ENCODE measurements around the gene NOL6. TPM values are rescaled to one million over a fixed set of nuclear protein-coding genes. Genes with fewer than 3 reads are reported as not detected.
"Not testable (repeated sequence)": the region's sequence is repeated elsewhere in the genome, so short reads cannot be mapped to it uniquely, and the experiment has no call there.

NOL6 gene
- total RNA-seq, 1 donor from 2014 or later: 47.9 TPM

DNA sequence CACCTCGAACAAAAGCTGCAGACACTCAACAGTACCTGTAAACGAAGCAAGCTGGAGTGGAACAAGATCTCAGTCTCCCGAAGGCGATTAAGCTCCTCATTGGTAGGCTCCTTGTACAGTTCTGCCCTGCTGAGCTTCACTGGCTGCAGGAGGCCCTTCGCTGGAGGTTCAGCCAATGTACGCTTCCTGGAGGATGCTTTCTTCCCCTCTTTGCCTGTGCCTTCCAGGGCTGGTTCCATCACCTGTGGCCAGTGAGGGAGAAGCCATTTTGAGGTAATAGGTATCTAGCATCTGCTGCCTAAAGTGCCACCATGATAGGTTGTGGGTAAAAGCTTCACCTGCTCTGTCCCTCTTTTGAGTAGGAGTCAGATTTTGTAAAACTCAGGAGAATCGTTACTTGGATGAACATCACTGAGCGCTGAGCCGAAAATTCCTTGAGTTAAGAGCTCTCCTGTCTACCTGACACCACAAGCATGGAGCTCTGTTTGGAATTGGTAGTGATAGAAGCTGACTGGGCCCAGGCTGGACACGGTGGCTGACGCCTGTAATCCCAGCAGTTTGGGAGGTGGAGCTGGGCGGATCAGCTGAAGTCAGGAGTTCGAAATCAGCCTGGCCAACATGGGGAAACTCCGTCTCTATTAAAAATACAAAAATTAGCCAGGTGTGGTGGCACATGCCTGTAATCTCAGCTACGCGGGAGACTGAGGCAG, 1.4 kb downstream of the NOL6 start:
- intact Hi-C loops (cut with micrococcal nuclease): loop anchor here (2.0 to 5.0 kb wide), 4 partner anchors 40 to 906 kb away; partner anchors contain the start of genes SMU1 and UBE2R2

DNA sequence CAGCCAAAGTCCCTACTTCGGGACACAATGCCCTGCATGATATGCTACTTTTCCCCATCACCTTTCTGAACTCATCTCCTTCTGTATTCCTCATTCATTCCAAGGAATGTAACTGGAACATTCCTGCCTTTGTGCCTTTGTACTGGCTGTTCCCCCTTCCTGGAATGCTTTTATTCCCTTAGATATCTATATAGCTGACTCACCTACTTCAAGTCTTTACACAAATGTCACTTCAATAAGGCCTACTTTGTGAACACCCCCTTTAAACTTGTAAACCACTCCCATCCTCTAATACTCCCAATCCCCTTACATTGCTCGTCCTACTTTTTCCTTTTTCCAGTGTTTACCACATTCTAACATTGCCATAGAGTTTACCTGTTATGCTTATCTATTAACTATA, 2.4 kb downstream of the NOL6 start:
- intact Hi-C loops (cut with micrococcal nuclease): loop anchor here (5.0 kb wide), 3 partner anchors 41 to 394 kb away; partner anchors contain the start of genes SMU1 and UBE2R2

DNA sequence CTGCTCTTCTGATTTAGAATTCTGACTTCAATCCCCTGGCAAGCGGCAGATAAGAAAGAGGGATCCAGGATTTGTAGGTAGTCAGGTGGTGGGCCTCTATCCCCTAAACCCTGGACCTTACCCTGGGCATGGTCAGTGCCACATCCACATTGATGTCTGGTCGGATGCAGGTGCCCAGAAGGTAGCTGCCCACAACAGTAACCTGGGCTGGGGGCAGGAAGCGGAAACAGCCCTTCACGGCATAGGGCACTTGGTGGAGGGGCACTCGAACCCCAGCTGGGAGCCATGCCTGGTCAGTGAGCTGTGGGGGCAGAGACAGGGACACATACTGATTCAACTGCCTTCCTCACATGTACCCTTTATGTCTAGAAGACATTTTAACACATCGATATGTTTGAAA, 3.8 kb downstream of the NOL6 start:
- intact Hi-C loops (cut with micrococcal nuclease): loop anchor here (5.0 kb wide), 3 partner anchors 42 to 393 kb away; partner anchors contain the start of genes SMU1 and UBE2R2

DNA sequence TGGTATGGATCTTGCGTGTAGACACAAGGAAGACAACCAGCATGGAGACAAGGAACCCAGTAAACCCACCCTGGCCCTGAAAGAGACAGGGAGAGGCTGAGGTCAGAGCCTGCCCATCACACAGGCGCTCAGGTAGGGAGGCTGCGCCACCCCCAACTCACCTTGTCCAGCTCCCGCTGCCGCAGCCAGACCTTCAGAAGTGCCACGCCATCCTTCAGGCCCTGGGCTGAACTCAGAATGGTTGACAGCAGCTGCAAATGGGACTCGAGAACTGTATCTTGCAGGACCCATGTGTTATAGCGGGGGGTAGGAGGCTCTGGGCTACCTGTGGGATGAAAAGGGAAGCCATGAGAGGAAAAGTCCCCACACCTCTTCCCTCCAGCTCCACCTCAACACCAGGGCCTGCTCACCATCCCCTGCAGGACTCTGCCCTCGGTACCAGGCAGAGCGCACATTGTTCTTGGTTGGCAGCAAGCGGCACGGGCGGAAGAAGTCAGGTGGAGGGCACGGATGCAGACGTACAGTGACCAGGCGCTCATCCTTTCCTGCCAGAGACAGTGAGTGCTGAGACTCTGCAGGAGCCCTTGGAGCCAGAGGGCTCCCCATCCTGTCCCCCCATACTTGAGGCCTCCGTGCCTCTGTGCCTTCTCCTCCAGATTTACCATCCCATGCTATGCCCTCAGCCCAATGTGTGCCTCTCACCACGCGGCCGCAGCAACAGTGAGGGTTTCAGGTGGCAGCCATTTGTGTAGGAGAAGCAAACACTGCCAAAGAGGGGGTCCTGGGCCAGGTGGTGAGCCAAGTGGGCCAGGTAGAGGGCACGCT, 4.7 kb downstream of the NOL6 start:
- intact Hi-C loops (cut with micrococcal nuclease): no loop called here

DNA sequence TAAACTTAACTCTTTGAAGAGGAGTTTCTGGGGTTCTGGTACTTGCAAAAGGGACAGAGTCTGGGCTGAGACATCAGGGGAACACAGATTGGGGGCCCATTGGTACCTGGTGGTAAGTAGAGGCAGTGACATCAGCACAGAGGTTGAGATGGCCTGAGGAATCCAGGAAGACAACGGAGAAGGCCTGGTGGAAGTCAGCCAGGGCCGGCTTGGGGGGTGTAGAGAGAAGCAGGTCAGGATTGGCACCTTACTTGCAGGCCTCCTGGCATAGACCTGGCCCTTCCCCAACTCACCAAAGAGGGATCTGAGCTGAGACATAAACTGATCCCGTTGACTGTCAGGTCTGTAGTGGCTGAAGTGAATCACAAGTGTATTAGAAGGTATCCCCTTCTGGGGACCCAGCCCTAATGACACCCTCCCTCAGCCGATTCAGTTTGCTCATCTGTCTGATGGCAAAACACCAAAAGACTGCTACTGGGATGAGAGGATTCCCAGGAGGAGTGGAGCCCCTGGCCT, 5.5 kb downstream of the NOL6 start:
- intact Hi-C loops (cut with micrococcal nuclease): no loop called here

DNA sequence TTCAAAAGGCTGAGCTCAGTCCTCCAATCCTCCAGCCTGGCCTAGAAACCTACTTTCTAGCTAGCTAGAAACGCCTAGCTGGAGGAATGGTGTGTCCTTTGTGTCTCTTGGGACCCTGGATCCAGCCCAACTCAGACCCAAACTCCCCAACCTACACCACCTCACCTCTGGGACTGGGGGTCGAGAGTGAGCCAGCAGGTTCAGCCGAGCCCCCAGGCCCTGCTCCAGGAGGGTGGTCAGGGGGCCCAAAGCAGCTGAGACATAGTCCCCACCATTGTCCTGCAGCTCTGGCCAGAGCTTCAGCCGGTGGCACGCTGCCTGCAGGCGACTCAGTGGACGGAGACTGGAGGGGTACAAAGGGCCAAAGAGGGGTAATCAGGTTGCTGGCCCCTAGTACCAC, 6.2 kb downstream of the NOL6 start:
- intact Hi-C loops (cut with micrococcal nuclease): no loop called here

DNA sequence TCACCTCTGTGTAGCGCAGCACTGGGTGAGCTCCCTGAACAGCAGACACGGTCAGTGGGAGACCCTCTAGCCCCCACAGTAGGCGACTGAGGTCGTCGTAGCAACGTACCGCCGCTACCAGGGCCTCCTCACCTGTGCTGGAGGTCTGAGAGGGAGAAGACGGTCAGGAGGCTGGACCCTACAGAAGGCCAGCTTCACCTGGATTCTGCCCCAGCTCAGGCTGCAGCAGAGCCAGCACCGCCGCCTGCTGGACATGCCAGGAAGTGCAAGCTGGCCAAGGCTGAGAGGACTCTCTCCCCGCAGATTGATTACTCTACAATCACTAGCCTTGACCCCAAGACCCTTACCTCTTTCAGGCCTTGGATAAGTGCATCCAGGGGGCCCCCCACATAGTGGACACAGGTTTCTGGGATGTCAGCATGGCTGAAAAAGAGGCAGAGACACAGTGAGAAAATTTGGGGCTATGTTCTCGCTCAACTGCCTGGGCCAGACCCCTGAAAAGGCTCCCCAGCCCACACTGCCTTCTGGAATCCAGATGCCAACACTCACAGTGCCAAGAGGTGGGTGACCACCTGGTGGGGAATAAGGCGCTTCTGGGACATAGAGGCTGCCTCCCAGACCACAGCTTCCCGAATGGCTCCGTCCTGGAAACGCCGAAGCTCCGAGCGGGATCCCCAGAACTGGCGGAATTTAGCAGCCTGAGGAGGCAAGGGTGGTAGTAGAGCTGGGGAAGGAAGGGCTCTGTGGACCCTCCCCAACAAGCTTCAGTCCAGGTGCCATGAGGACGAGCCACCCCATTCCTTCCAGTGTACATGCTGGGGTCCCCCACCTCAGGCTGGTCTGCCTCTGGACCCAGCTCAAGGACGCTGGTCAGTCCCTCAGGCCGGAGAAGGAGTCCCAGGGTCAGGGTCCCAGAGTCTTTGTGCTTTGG, 6.9 kb downstream of the NOL6 start:
- intact Hi-C loops (cut with micrococcal nuclease): loop anchor here (1.0 kb wide), 3 partner anchors 64 to 180 kb away; no protein-coding TSS in a partner anchor

DNA sequence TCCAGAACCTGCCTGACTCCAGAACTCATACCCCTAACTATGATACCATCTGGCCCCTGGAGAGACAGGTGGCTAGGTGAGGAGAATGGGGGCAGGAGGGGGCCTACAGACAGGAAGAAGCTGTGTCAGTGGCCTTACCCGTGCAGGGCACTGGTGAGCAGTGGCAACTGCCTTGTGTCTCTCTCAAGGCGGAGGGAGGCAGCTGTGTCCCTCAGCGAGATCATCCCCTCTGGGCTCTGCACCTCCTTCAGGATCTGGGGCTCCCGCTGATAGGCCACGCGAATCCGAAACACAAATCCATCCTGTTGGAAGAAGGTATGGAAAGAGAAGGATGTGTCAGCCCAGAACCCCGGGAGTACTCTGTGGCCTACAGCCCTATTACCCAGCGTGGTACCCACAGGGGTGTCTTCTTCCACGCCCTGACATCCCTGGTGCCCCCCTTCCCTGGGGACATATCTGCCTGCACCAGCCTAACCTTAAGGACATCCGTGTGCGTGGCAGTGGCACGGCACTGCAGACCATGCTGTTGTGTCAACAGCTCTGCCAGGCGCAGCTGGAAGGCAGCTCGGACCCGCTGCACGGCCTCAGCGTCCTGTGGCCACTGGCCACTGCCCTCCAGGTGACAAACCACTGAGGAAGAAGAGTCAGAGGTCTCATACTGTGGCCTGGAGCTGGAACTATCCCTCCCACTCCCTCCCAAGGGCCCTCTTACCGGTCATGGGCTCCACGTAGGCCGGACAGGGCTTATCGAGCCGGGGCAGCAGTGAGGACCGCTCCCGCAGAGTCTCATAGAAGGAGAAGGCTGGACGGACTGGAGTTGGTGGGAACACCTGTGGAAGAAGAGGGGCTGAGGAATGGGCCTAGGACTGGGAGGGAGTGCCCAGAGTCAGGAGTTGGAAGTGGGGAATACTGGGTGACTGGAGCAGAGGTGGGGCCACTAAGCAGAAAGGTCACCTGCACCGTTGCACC, 7.8 kb downstream of the NOL6 start:
- intact Hi-C loops (cut with micrococcal nuclease): loop anchor here (1.0 kb wide), 3 partner anchors 63 to 179 kb away; no protein-coding TSS in a partner anchor

DNA sequence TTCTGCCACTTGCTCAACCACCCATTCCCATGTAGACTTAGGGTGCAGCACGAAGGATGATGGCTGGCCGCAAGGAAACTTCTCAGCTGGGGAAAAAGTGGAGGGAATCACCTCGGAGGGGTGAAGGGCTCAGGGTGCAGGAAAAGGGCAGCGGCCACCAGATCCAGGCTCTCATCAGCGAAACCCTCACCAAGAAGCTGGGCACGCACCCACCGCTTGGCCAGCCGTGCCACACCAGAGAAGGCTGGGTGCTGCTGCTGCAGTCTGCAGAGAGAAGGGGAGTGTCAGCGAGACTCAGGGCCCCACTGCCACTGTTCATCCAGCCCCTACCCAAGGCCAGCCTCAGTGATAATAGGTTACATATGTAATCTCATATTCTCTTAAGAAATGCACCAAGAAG, 8.6 kb downstream of the NOL6 start:
- intact Hi-C loops (cut with micrococcal nuclease): no loop called here

DNA sequence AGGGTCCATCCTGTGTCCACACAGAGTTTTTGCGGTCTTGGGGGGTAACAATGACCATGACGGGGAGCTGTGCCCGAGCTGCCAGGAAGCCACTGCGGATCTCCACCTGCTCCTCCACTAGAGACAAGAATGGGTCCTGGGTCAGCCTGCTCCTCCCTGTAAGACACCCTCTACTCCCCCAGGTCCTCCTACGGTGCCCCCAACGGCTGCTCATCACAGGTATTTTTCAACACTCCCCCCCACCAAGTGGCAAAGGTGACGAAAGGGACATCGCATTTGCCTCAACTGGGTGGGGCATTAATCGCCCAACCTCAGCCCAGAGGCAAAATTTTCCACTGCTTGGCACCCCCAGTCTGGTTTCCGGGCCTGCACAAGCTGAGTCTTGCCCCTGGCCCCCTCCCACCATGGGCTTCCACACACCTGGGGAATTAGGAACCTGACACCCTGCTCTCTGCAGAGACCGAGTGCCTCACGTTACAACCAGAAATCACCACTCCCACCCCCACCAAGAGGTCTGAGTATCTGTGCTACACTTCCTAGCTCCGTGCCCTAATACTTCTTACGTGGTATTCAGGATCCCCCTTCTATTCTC, 9.6 kb downstream of the NOL6 start:
- intact Hi-C loops (cut with micrococcal nuclease): no loop called here

DNA sequence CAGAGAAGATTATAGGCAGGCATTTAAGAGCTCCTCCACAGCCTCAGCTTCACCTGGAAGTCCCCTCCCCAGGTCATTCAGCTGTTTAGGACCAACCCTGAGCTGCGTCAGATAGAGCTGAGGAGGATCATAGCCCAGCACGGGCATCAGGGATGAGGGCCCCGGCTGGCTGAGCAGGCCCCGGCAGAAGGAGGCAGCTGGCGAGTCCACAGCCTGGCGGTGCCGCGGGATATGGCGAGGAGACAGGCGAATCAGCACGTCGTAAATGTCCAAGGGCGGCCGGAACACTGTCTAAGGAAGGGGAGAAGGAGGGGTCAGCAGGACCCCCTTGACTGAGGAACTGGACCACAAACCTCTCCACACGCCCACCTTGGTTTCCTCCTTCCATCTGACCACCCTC, 10.6 kb downstream of the NOL6 start:
- intact Hi-C loops (cut with micrococcal nuclease): no loop called here

DNA sequence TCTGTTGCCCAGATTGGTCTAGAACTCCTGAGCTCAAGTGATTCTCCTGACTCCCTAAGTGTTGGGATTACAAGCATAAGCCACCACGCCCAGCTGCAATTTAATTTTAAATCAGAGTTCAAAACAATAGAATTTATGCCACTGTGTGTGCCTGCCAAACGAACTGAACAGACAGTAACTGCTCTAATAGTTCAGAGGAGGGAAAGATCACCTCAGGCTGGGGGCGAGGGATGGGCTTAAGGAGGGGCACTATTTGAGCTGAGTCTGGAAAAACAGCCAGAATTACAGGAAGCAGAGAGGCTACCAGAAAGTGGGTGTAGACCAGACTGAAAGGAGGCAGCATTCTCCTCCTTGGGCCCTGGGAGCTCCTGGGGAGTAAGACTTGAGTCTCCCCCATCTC, 12.2 kb downstream of the NOL6 start:
- intact Hi-C loops (cut with micrococcal nuclease): no loop called here

DNA sequence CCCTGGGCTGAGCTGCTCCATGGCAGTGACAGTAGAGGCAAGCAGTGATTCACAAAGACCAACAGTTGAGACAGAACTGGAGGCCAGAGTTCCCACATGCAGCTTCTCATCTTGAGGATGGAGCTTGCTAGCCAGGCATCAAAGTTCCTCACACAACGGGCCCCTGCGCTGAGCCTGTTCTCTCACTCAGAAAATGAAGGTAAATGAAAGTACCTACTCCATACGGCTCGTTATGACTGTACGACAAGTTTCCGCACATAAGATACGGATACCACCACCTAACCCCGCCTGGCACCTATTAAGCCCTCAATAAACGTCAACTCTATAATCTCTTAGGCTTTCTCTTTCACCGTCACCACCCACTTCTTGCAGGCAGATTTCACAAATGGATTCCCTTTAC, 12.9 kb downstream of the NOL6 start:
- intact Hi-C loops (cut with micrococcal nuclease): no loop called here

DNA sequence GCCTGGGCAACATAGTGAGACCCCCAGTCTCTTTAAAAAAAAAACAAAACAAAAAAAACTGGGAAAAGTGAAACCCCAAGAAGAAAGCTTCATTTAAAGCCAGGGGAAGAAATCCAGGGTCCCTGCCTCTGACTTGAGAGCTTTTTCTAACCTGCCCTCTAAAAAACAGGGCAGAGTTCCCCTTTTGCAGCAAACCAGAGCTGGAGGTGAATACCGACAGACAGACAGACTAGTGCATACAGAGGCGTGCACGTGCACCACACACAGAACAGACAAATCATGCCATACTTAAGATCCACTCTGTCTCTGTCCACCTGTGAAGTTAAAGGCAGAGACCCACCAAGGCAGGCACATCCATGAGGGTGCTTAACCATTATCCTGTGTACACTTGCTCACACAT, 14.6 kb downstream of the NOL6 start:
- intact Hi-C loops (cut with micrococcal nuclease): no loop called here

DNA sequence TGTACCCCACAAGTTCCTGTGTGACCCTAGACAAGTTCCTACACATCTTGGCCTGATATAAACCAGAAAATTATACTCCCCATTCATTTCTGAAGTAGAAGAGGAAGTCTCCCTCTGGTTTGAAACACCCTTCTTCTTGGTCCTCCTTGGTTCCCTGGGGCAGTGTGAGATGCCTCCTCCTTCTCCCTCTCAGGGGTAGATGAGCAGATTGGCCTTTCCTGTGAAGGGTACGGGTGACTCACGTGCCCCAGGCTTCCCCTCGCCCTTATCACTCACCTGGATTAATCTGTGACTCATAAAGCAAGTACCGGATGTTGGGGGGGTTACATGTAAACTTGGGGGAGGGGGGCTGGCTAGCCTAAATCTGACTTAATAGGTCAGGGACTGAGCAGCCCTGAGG, 15.3 kb downstream of the NOL6 start:
- intact Hi-C loops (cut with micrococcal nuclease): loop anchor here (1.0 kb wide), 1 partner anchor 43 kb away; no protein-coding TSS in a partner anchor

DNA sequence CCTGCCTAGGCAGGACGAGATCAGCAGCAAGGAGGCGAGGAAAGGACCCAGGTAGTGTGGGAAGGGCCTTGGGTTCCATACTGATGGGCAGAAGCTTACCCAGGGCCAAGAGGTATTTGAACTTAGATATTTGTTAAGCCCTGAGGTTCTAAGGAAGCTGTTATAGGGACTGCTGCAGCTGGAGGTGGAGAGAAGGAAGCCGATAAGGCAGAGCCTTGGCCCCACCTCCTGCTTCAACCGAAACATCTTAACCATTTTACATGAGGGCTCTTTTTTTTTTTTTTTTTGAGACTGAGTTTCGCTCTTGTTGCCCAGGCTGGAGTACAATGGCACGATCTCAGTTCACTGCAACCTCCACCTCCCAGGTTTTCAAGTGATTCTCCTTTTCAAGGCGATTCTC, 17.8 kb downstream of the NOL6 start:
- intact Hi-C loops (cut with micrococcal nuclease): no loop called here

DNA sequence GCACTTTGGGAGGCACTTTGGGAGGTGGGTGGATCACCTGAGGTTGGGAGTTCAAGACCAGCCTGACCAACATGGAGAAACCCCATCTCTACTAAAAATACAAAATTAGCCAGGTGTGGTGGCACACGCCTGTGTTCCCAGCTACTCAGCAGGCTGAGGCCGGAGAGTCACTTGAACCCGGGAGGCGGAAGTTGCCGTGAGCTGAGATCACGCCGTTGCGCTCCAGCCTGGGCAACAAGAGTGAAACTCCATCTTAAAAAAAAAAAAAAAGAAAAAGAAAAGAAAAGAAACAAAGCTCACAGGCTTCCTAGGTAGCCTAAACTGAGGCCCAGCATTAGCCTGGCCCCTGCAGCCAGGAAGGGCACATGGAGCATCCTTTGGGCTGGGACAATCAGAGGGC, 18.3 kb downstream of the NOL6 start:
- intact Hi-C loops (cut with micrococcal nuclease): not testable (repeated sequence)

DNA sequence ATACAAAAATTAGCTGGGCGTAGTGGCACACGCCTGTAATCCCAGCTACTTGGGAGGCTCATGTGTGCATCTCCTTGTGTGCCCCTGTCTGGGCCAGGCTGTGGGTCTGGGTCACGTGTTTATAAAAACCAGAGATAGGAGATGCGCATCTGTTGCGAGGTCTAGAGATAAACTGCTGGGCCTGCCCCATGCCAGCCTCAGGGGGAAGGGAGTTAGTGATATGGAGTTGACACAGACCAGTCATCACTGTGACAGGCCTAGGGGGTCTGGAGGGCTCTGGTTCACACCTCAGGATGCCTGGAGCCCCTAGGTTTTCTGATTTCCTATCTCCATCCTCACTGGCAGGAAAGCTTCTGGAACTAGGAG, 19.1 kb downstream of the NOL6 start:
- intact Hi-C loops (cut with micrococcal nuclease): not testable (repeated sequence)

DNA sequence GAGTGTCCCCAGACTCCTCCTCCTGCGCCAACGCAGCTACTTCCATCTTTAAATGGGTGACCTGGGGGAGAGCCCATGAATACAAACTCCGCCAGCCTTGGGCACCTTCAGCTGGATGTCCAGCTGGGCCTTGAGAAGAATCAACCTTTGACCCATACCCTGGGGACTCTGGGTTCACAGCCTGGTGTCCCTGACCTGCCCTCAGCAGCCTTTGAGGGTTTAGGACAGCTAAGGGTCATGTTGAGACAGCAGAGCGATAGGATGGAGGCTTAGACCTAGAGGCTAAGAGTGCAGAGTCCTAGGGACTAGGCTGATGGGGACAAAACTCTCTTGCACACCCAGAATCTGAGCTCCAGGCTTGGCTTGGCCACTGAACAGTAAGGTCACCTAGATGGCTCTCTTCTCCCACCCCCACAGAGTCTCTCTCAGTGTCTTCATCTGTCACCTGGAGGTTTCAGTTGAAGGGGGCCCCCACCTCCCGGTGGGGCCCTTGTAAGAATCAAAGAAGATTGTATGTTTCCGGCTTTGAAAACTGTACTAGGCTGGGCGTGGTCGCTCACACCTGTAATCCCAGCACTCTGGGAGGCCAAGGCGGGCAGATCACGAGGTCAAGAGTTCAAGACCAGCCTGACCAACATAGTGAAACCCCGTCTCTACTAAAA, 19.6 kb downstream of the NOL6 start:
- intact Hi-C loops (cut with micrococcal nuclease): no loop called here
